Activated CD4-positive, alpha-beta T cell treated with anti-CD3 and anti-CD28 coated beads, Interleukin-2, amount 50 U/mL, for 1 hour (primary cell): Measurements from ENCODE around the gene MAEL.
"Not testable (repeated sequence)": the region's sequence is repeated elsewhere in the genome, so short reads cannot be mapped to it uniquely, and the experiment has no call there.

Experiments used
- DNase-seq: peaks from one replicate; pipeline ENCODE4 v3.0.0-alpha.2; 2020

Gene MAEL

GRCh38 chr1:166978821-166979220, 10.3 kb upstream of the MAEL start:
- DNase-seq, result no peak

DNA sequence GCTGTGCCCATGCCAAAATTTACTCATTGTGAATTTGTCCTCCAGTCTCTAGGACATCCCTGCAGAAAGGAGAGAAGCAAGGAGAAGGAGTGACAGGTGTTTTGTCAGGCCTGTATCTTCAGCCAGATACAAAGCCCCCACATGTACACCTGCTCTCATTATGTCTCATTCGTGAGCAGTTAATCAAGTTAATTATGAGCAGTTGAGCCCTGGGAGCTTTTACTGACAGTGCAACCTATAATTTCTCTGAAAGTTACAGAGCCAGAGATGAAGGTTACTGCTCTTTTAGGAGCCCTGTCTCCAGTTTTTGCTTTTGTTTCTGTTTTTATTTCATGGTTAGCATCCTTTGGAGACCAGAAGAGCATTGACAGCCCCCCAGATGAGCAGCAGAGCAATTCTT, 8.7 kb upstream of the MAEL start:
- DNase-seq, result no peak

- no peak for DNase-seq
These were observed 8.3 kb upstream of the MAEL start for GRCh38 chr1:166980818-166981217.

GRCh38 chr1:166981589-166981988, 7.5 kb upstream of the MAEL start:
- no peak for DNase-seq

- DNase-seq, result no peak
These were observed 10.0 kb downstream of the MAEL start for GRCh38 chr1:166999075-166999474.

DNA sequence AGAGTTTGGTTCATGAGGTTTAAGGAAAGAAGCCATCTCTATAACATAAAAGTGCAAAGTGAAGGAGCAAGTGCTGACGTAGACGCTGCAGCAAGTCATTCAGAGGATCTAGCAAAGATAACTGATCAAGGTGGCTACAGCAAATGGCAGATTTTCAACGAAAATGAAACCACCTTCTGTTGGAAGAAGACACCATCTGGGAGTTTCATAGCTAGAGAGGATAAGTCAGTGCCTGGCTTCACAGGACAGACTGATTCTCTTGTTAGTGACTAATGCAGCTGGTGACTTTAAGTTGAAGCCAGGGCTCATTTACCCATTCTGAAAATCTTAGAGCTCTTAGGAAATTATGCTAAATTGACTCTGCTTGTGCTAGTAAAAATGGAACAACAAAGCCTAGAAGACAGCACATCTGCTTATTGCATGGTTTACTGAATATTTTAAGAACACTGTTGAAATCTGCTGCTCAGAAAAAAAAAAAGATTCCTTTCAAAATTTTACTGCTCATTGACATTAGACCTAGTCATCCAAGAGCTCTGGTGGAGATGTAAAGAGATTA, 10.5 kb downstream of the MAEL start:
- DNase-seq, result no peak

DNA sequence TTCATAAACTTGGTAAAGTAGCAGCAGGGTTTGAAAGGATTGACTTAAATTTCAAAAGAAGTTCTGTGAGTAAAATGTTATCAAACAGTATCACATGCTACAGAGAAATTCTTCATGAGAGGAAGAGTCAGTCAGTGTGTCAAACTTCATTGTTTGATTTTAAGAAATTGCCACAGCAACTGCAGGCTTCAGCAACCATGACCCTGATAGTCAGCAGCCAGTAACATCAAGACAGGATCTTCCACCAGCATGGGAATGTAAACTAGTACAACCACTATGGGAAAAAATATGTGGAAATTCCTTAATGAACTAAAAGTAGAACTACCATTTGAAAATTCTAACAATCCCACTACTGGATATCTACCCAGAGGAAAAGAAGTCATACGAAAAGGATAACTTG, 11.5 kb downstream of the MAEL start:
- no peak for DNase-seq

- DNase-seq, result no peak
These were observed 13.3 kb downstream of the MAEL start for GRCh38 chr1:167002354-167002753.

GRCh38 chr1:167003711-167004110, 14.6 kb downstream of the MAEL start:
- no peak for DNase-seq

- DNase-seq, result no peak
These were observed 22.6 kb downstream of the MAEL start for GRCh38 chr1:167011560-167012191.

- no peak for DNase-seq
These were observed 23.5 kb downstream of the MAEL start for GRCh38 chr1:167012570-167012969.

GRCh38 chr1:167013108-167013929, 24.2 kb downstream of the MAEL start:
- DNase-seq, result no peak

GRCh38 chr1:167016100-167016750, 27.1 kb downstream of the MAEL start:
- no peak for DNase-seq

DNA sequence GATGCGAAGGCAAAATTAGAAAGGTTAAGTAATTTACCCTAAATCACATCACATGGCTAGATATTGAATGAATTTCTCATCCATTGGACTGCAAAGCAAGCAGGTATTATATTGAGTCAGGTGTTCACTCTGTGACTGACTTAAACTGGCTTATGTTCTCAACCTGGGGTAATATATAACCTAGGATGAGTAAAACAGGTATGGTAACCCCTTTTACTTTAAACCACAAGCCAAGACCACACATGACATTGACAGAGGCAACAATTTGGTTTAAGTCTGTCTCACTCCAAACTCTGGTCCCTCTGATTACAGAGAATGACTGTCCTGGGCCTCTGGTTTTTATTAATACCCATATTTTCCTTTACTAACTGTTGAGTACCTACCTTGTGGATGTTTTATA, 33.3 kb downstream of the MAEL start:
- no peak for DNase-seq

- not testable (repeated sequence) for DNase-seq
These were observed 40.5 kb downstream of the MAEL start for GRCh38 chr1:167029553-167029952.

GRCh38 chr1:167033646-167034045, 44.6 kb downstream of the MAEL start:
- no peak for DNase-seq

GRCh38 chr1:167043752-167044488, 54.8 kb downstream of the MAEL start:
- DNase-seq, result peak; percentile 56

DNA sequence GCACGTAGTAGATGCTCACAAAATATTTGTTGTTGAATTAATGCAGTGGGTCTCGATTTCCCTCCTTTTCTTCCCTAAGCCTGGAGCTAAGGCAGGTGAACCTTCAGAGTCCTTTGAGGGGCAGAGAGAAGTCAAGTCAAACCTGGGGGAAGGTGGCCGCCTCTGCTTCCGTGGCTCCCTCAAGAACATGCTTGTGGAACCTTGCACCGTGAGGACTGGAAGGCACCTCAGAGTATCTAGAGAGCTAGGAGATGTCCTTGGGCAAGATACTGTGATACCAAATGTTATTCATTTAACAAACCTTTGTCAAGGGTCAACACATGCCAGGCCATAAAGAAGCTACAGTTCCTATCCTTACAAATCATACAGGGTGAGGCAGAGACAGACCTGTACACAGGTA, 62.8 kb downstream of the MAEL start:
- no peak for DNase-seq

DNA sequence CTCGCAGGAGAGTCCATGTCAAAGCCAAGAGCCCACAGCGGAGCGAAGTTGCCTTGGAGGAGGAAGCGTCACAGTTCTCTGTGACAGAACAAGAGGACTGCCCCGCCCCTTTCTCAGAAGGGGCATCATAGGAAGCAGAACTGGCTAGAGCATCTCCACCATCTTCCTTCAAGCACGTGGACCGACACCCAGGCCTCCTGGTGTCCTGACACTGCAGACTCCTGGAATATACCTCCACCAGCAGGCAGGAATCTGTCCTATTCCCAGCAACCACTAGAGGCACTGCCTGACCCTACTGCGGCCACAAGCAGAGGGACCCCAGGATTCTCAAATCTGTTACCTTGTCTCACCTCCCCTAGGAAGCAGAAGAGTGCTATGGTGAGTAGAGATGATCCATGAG, 63.3 kb downstream of the MAEL start:
- no peak for DNase-seq

GRCh38 chr1:167054531-167054930, 65.5 kb downstream of the MAEL start:
- DNase-seq, result no peak

DNA sequence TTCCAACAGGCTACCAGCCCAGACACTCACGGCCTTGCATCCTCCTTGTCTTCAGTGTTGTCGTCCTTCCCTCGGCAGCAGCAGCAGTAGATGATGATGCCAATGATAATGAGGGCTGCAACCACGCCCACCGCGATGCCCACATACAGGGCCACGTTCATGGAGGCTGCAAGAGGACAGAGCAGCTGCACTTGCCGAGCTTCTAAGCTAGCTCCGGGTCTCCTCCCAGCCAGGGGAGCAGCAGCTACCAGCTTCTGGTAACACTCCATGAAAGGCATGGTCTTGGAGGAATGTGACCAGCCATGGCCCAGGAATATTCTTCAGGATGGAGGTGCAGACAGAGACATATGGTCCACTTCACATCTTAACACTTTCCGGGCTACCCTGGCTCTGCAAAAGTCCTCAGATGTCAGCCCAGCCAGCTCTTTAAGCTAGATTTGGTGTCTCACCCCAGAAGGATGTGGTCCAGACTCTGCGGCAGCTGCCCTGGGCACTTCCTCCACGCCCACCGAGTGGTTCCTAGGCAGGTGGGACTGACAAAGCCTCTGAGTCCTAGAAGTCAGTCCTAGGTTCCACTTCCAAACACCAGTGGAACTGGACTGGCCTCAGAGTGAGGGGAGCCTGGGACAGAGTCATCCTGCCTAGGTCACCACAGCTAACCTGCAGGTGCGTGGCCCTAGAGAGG, 66.0 kb downstream of the MAEL start:
- no peak for DNase-seq

- no peak for DNase-seq
These were observed 67.6 kb downstream of the MAEL start for GRCh38 chr1:167056529-167057231.
